UCSD-AML1 (cell line): ENCODE measurements around the gene GSTK1.
A peak's percentile ranks its signal among the peaks of the same experiment; 100 is the strongest.

Experiments used
- DNase-seq: peaks from one replicate; lab custom pipeline; 2025; ENCODE audit not compliant: unreplicated experiment; lab: John Stamatoyannopoulos, UW

The GSTK1 gene

GRCh38 chr7:143295870-143296269, 32.6 kb downstream of the GSTK1 start:
- DNase-seq = no peak

DNA sequence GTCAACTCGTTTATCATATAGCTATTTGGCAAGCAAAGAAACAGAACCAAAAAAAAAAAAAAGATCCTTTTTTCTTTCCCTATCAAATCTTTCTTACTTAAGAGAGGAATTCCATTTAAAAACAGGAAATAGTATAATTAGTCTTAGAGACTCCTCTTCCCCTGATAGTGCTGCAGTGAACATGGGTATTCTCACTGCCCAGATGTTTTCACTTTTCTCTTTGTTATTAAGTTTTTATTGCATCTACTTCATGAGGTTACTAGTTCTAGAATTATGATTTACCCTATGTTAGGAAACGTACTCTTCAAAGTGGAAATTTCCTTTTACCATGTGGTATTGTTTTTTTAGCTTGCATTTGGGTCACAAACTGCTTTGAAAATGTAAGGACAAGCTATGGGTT, 33.4 kb downstream of the GSTK1 start:
- DNase-seq = no peak

DNA sequence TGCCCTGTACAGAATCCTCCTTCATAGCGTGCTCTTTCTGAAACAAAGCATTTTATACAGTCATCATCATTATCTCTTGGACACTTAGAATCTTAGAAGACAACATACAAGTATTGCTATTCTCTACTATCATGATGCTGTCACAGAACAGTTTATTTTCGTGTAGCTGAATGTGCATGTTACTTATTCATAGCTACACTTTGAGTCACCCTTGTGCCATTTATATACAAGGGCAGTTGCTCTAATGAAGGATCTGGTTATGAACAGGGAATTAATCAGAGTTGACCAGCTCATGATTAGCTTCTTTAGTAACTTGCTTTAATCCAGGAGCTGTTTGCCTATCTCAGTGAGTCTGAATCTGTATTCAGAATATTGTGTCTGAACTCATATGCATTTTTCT, 36.1 kb downstream of the GSTK1 start:
- DNase-seq = no peak

- DNase-seq = no peak
Measured at GRCh38 chr7:143299840-143300239, 36.6 kb downstream of the GSTK1 start.

GRCh38 chr7:143300959-143301935, 38.0 kb downstream of the GSTK1 start:
- no peak for DNase-seq

DNA sequence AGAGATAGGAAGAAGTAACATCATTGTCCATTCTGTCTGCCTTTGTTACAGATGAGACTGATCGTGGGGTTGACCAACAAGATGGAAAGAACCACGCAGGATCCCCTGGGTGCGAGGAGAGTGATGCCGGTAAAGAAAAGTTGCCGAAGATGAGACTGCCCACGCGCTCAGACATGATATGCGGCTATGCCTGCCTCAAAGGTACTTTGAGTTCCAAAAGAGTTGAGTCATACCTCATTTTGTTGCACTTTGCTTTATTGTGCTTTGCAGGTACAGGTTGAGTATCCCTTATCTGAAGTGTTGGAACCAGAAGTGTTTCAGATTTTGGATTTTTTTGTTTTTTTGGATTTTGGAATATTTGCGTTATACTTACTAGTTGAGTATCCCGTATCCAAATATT, 40.5 kb downstream of the GSTK1 start:
- DNase-seq = no peak

- DNase-seq = no peak
Measured at GRCh38 chr7:143304938-143305337, 41.7 kb downstream of the GSTK1 start.

- peak; percentile 55 for DNase-seq
Measured at GRCh38 chr7:143305423-143306070, 42.3 kb downstream of the GSTK1 start.

GRCh38 chr7:143308632-143309031, 45.4 kb downstream of the GSTK1 start:
- DNase-seq = no peak

GRCh38 chr7:143314127-143314526, 50.9 kb downstream of the GSTK1 start:
- no peak for DNase-seq

DNA sequence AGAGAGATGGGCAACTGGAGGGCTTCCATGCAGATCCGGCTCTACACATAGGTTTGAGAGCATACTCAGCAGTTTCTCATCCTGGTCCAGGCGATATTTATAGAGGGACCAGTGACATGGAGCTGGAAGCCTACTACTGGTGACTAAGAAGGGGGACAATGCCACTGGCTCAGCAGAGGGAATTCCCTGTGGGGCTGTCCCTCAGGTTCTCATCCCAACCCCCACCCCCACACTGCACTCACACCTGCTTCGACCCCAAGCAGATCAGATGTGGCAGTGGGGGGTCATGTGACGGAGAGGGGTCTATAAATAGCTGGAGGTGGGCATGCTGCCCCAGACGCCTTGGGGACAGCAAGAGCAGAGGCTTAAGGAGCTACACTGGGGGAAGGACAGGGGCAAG, 52.5 kb downstream of the GSTK1 start, which contains the start of gene CLCN1:
Gene CLCN1, plus strand, starts transcription at position 336 of the 400 bp plus-strand sequence. CDS start 102 bp downstream, outside the sequence.
- no peak for DNase-seq

- no peak for DNase-seq
Measured at GRCh38 chr7:143316492-143316891, 53.3 kb downstream of the GSTK1 start.

GRCh38 chr7:143318661-143319060, 55.4 kb downstream of the GSTK1 start:
- no peak for DNase-seq
